CD4-positive, alpha-beta T cell treated with Interleukin-17A for 4 hours (primary cell): ENCODE measurements around the gene AVP.
A peak's percentile ranks its signal among the peaks of the same experiment; 100 is the strongest.
"Not testable (repeated sequence)": the region's sequence is repeated elsewhere in the genome, so short reads cannot be mapped to it uniquely, and the experiment has no call there.

Source experiments
- DNase-seq: peaks from one replicate; pipeline ENCODE4 v3.0.0-alpha.2; 2020; ENCODE audit warnings: mixed read lengths

Gene AVP

DNA sequence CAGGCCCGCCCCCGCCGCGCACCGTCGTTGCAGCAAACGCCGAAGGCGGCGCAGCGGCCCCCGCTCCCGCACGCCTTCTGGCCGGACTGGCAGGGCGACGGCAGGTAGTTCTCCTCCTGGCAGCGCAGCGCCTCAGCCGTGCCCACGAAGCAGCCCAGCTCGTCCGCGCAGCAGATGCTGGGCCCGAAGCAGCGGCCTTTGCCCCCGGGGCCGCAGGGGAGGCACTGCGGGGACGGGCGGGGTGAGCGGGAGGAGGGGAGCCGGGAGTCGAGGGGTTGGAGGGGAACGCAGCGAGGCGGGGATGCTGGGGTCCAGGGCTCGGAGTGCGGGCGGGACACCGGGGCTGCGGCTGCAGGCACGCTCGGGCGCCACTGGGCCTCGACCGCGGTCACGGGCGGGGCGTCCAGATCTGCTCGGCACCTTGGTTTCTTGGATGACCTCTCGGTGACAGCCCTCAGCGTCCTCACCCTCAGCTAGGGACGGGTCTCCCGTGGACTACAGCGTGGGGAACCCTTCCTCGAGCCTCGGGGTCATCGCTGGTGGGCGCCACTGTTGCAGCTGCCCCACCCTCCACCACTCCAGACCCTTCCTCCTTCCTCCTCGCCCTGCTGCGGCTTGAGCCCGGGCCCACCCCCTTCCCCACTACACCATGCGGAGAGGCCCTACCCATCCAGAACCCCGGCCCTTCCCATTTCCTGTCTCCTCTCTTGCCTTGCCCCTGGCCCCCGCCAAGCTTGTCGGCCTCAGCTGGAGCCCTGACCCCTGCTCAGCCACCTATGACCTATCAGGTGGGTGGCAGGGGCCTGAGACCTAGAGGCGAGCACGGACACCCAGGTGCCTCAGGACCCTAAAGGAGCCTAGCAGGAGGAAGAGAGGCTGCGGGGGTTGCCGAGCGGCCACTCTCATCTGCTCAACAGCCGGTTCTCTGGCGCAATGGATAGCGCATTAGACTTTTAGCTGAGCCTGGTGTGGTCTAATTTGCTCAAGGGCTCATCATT is 1.3 kb downstream of the AVP start:
- peak; percentile 24 for DNase-seq

DNA sequence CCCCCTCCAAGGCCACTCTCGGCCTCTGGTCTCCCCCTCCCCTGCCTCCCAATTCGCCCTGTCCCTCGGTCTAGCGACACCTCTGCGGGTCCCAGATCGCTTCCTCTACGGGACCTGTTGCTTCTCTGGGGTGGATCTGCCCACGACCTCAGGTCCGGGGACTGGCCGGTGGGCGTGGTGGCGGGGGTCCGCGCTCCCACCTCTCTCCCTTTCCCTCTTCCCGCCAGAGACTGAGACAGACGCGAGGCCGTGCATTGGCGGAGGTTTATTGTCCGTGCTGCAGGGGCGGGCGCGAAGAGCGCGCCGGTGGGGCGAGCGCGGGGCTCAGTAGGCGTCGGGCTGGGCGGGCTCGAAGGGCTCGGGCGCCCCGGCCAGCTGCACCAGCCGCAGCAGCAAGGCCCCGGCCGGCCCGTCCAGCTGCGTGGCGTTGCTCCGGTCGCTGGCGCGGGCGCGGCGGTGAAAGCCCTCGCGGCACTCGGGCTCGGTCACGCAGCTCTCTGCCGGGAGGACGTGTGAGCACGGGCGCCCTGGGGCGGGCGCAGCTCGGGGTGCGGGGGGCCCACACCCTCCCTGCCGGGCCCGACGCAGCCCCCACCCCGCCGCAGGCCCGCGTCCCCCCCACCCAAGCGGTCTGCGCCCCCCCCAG is 2.1 kb downstream of the AVP start:
- peak; percentile 26 for DNase-seq

DNA sequence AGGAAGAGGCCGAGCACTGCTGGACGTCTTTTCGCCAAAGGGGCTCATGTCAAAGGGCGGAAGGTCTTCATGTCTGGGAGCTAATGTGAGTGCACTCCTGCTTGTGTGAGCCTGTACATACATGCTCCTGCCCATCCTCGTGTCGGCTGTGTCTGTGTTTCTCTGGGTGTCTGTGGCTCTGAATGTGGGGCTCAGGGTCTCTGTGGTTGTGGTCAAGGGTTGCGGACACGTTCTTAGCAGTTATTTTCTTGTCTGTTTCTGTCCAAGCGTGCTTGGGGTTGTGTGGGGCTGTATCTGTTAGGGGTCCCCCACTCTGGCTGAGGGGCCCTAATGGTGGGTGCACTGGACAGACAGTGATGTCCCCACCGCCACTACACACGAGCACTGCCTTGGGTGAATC is 2.9 kb downstream of the AVP start:
- no peak for DNase-seq

DNA sequence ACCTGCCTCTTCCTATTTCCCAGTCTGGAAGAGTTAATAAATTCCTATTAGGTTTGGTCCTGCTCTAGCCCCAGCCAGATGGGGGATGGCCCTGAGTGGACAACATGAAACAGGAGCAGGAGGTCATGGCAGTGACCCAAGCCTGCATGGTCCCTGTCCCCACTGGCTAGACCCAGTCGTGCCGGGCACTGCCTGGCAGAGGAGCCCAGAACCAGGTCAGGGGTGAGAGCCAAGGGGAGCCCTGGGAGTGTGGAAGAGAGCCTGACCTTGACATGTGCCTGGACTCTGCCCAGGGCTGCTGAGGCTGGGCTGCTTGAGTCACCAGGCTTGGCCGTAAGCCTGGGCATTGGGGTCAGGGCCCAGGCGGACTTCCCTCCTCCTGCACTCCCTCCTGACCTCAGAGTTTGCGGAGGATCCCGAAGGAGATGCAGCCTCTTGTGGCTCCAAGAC is 3.6 kb downstream of the AVP start:
- DNase-seq = no peak

DNA sequence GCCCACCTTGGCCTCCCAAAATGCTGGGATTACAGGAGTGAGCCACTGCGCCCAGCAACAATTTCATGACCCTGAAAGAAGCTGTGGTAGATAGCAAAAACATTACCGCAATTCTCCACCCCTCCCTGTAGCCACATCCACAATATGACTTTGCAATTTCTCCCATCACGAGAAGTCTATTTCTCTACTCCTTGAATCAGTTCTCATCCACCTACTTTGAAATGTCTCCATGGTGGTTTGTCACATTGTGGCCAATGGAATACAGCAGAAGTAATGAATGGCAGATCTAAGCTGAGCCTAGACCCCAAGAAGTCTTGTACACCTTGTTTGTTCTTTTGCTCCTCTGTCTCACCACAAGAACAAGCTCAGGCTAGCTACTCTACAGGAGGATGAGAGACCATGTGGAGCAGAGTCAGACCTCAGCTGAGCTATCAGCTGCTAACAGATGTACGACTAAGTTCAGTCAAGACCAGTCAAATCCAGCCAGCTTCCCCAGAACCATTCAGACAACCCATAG is 6.8 kb downstream of the AVP start:
- no peak for DNase-seq

DNA sequence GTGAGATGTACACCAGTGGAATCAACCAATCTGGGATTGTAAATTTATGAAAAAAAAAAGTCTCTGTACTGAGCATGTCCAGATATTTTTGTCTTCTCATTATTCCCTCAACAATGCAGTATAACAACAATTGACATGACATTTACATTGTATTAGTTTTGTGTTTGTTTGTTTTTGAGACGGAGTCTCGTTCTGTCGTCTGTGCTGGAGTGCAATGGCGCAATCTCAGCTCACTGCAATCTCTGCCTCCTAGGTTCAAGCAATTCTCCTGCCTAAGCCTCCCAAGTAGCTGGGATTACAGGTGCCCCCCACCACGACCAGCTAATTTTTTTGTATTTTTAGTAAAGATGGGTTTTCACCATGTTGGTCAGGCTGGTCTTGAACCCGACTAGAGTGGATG is 9.2 kb downstream of the AVP start:
- not testable (repeated sequence) for DNase-seq

DNA sequence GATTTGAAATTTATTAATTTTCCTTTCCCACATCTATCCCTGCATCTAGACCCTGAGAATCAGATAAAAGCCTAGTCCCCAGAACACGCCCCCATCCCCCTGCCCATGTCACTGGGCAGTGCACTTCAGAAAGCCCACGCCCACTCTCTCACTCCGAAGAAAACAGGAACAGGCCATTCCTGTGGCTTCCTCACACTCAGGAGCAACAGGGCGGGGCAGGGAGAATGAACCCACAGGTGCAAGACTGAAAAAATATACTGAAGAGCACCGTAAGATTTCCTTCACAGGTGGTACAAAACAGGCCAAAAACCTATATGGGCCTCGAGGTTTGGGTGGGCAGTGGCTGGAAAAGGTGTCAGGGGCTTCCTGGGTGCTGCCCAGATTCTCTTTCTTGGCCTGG is 9.7 kb downstream of the AVP start:
- DNase-seq = no peak

DNA sequence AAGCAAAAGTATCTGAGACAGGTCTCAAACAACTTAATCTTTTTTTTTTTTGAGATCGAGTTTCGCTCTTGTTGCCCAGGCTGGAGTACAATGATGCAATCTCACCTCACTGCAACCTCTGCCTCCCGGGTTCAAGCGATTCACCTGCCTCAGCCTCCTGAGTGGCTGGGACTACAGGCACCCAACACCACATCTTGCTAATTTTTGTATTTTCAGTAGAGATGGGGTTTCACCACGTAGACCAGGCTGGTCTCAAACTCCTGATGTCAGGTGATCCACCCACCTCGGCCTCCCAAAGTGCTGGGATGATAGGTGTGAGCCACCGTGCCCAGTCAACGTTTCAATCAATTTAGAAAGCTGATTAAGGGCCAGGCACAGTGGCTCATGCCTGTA is 11.3 kb downstream of the AVP start:
- not testable (repeated sequence) for DNase-seq

DNA sequence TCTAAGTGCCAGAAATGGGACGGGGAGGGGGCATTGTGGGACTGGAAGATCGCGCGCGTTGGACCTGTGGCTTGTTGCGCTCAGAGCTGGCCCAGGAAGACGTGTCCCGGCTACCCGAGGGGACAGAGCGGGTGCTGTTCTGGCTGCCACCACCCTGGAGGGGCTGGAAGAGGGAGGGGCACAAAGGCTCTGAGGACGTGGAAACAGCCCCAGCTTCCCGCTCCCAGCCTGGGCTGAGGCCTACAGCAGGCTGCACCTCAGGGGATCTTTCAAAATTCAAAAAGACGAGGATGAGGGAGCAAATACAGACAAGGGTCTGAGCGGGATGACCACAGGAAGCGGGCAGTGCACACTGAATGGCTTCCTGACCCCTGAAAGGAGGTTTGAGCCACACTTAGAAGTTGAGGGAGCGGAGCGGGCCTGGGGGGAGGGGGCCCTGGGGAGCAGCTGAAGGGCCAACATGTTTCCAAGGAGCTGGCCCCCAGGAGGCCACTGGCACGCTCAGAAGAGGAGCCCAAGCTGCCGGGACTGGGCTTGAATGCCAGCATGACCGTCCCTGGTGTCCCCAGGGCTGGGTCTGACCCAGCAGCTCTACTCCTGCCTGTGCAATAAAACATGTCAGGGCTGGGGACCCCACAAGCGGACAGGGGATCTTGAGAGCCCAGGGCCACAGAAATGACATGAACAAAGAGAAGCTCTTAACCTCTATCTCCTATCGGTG is 11.8 kb downstream of the AVP start:
- DNase-seq = no peak

DNA sequence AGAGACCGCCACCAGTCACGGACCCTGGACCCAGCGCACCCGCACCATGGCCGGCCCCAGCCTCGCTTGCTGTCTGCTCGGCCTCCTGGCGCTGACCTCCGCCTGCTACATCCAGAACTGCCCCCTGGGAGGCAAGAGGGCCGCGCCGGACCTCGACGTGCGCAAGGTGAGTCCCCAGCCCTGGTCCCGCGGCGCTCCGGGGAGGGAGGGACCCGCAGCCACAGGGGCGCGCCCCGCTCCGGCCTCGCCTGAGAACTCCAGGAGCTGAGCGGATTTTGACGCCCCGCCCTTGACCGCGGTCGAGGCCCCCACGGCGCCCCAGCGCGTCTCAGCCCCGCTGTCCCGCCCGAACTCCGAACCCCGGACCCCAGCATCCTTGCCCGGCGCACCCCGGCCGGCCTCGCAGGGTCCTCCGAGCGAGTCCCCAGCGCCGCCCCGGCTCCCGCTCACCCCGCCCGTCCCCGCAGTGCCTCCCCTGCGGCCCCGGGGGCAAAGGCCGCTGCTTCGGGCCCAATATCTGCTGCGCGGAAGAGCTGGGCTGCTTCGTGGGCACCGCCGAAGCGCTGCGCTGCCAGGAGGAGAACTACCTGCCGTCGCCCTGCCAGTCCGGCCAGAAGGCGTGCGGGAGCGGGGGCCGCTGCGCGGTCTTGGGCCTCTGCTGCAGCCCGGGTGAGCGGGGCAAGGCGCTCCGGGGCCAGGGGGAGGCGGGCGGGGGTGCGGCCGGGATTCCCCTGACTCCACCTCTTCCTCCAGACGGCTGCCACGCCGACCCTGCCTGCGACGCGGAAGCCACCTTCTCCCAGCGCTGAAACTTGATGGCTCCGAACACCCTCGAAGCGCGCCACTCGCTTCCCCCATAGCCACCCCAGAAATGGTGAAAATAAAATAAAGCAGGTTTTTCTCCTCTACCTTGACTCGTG is 12.7 kb downstream of the AVP start, which contains the start of gene OXT:
TSS of gene OXT (plus strand) at position 11 of the 920 bp plus-strand sequence. CDS start at position 47, 36 bp downstream.
- peak; percentile 87 for DNase-seq

DNA sequence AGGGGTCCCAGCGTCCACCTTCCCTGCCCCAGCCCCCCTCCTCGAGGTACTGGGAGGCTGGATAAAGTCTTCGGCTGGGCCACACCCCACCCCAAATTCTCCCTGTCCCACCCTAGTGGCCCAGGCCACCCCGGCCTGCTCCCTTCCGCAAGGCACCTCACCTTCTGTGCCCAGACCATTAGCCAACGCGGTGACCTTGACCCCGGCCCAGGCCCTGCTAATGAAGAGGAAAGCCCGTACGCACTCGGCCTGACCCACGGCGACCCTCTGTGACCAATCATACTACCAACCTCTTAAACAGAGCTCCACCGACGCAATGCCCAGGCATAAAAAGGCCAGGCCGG is 13.3 kb downstream of the AVP start:
- no peak for DNase-seq

DNA sequence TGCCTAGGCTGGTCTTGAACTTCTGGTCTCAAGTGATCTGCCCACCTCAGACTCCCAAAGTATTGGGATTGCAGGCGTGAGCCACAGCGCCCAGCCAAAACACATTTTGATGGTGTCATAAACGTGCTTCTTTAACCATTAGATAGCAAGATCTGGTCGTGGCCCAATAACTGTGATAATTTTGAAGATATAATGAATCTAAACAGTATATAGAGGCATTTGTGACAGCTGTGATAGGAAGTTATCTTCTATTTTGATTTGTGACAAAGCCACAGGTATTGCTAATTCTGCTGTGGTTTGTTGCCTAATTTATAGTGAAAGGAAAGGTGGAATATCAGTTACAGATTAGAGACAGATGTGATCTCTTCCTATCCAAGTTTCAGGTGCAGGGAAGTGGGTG is 13.8 kb downstream of the AVP start:
- no peak for DNase-seq

DNA sequence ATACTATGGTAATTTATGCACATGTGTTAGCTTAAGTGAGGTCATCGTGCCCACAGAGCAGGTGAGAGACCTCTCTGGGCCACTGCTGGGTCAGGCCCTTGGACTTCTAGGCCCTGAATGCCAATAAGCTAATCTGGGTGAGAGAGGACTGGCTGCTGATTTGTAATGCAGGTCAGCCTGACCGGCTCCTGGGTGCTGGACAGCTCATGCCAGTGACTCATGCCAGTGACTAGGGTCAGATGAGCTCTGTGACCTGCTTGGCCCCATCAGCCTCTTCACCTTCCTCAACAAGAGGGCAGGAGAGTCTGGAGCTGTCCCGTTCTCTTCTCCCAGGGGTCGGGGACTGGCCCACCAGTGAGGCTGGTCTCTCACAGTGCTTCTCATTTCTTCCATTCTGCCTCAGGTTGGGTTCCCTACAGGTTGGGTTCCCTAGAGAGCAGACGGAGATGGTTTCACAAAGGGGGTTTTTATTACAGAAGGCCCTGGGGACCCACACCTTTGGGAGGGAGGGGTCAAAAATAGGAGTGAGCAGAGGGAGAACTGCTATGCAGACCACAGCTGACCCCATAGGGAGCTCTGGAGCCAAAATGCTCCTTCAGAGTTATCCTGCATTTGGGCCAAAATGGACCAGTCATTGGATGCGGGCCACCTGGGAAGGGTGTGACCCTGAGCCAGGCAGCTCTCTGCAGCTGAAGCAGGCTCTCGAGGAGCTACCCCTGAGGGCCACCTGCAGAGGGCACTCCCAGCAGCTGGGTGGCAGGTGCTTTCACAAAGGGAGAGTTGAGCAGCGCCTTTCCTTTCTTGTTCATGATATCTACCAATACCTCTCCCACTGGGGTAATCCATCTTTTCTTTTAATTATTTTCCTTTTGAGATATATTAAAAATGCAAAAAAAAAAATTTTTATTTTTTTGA is 15.3 kb downstream of the AVP start:
- DNase-seq = peak; percentile 58

DNA sequence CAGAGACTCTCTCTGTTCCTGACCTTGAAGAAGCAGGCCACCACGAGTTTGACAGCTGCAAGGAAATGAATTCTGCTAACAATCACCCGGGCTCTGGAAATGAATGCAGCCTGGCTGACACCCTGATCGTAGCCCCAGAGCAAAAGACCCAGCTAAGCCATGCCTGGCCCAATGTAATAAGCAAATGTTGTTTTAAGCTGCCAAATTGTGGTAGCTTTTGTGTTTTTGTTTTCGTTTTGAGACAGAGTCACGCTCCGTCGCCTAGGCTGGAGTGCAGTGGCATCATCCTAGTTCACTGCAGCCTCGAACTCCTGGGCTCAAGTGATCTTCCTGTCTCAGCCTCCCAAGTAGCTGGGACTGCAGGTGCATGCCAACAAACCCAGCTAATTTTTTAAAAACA is 16.4 kb downstream of the AVP start:
- no peak for DNase-seq

DNA sequence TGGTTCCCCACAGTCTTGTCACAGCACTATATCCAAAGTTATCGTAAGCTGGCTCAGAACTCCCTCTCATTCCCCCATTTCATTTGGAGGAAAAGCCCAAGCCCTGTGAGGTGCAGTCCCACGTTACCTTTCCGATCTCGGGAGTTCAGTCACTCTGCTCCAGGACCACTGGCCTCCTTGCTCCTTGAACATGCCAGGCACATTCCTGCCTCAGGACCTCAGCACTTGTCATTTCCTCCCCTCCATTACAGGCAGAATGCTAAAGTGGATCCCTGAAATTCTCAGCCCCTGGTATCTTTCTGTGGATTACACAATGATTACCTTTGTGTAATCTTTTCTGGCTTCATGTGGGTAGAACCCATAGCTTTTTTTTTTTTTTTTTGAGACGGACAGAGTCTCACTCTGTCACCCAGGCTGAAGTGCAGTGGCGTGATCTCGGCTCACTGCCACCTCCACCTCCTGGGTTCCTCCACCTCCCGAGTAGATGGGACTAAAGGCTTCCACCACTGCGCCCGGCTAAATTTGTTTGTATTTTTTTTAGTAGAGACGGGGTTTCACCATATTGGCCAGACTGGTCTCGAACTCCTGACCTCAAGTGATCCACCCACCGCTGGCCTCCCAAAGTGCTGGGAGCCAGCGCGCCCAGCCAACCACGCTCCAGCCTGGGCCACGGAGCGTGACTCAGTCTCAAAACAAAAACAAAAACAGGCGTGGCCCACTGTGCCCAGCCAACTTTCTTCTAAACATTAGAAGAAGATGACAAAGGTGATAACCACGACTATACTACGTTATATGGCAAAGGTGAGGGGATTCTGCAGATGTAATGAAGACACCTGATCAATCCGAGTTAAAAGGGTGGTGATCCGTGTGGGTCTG is 17.1 kb downstream of the AVP start:
- DNase-seq = no peak

DNA sequence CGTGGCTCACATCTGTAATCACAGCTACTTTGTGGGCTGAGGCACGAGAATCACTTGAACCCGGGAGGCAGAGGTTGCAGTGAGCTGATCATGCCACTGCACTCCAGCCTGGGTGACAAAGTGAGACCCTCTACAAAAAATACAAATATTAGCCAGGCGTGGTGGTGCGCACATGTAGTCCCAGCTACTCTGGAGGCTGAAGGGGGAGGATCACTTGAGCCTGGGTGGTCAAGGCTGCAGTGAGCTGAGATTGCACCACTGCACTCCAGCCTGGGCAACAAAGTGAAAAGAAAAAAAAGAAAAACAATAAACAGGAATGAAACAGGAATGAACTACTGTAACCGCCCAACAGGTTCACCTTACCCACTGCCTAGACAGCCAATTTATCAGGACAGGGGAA is 20.4 kb downstream of the AVP start:
- DNase-seq = not testable (repeated sequence)

DNA sequence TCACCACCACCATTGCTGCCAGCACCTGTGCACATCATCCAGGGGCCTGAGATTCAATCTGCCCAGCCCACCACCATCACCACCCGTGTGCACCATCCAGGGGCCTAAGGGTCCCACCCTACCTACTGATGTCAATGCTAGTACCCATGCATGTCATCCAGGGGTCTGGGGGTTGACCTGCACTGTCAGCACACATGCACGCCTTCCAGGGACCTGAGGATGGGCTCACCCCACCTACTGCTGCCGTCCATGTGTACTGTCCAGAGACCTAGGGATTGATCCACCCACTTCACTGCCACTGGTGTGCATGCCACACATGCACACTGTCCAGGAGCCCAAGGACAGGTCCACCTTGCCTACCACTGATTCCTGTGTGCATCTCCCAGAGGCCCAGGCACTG is 25.0 kb downstream of the AVP start:
- no peak for DNase-seq

DNA sequence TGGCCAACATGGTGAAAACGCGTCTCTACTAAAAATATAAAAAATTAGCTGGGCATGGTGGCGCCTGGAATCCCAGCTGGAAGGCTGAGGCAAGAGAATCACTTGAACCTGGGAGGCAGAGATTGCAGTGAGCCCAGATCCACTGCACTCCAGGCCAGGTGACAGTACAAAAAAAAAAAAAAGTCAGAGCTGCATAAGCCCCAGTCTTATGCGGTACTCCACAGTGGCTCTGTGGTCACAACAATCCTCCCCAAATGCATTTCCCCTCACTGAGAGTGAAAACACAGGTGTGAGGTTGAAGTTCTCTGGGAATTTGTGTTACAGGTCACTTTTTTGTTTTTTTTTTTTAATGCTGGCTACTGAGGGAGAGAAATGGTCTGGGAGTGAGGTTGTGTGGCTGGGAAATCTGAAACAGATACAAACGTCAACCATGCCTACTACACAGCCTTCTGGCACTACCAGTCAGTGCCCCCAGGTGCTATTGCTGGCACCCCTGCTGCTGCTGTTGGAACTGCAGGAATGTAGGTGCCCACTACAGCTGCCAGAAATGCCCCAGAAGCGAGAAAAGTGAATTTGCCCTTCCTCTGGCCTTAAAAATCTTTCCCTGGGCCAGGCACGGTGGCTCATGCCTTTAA is 33.0 kb downstream of the AVP start:
- no peak for DNase-seq
